ENCODE measurements around the gene RBX1. TPM values are rescaled to one million over a fixed set of nuclear protein-coding genes. Genes with fewer than 3 reads are reported as not detected.

RBX1 gene
- total and polyA plus RNA-seq, 2 of the 8 experiments (the other 6 are each of a cell fraction or from before 2014, with no cell fraction given): 76.5 to 119 TPM

GRCh38 chr22:40975366-40975765, 24.2 kb downstream of the RBX1 start (continued):
- TF ChIP-seq JUND (IDR thresholded peaks at IDR 0.05; ENCODE audit: low read length) (no peak), USF2 (IDR thresholded peaks at IDR 0.05; ENCODE audit: low read length) (no peak), CTCF (IDR thresholded peaks at IDR 0.05; ENCODE audit: control extremely low read depth in 1 of 3, insufficient read depth in 1 of 3, low read depth in 1 of 3, low read length in 3 of 3) (no peak), JUN (IDR thresholded peaks at IDR 0.05; ENCODE audit: low read depth, low read length) (no peak), TCF12 (IDR thresholded peaks at IDR 0.05; ENCODE audit: low read depth, low read length) (no peak)
